GM12865 (cell line): ENCODE data around the gene RHEB.

ENCODE experiments used
- DNase-seq: peaks from one replicate; pipeline ENCODE4 v3.0.0; 2010; ENCODE audit warnings: low read depth
- H3K4me3 ChIP-seq: 2 replicates; pipeline ENCODE4 v1.5.1; 2011; ENCODE audit warnings: mild to moderate bottlenecking, low read depth, low read length, control low read depth
- CTCF ChIP-seq: IDR thresholded peaks from 2 replicates; pipeline ENCODE4 v1.5.1; 2011; ENCODE audit warnings: low read length, control low read depth, low read depth, inconsistent platforms; ENCODE audit not compliant: insufficient read depth; ENCODE audit errors: missing control alignments

RHEB gene

DNA sequence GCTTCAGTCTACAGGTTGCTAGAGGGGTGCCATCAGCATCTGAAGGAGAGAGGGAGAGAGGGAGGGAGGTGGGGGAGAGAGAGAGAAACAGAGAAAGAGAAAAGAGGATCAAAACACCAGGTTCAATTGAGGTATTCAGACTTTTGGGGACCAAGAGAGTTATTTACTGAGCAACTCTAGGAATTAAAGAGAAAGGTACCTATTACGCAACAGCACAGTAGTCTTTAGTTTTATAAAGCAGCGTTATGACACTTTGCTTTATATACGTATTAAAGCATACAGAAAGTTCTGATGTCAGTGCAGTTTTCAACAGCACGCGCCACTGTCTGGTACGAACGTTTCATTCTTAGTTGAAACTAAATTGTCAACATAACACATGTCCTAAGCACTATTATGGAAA is 41.8 kb downstream of the RHEB start:
- H3K4me3 ChIP-seq: no peak overlapping the region
- DNase-seq: no peak
- no peak for TF ChIP-seq CTCF

- DNase-seq: peak; percentile 87
- no peak for TF ChIP-seq CTCF
- H3K4me3 ChIP-seq: peak overlapping the region; percentile 40
Observed at GRCh38 chr7:151472644-151473380, 46.9 kb downstream of the RHEB start.

- DNase-seq: peak; percentile 36
- no peak overlapping the region for H3K4me3 ChIP-seq
- TF ChIP-seq CTCF: no peak
Observed at GRCh38 chr7:151470711-151471110, 49.0 kb downstream of the RHEB start.

- no peak for TF ChIP-seq CTCF
- H3K4me3 ChIP-seq: no peak overlapping the region
- DNase-seq: no peak
Observed at GRCh38 chr7:151469281-151469680, 50.4 kb downstream of the RHEB start.

DNA sequence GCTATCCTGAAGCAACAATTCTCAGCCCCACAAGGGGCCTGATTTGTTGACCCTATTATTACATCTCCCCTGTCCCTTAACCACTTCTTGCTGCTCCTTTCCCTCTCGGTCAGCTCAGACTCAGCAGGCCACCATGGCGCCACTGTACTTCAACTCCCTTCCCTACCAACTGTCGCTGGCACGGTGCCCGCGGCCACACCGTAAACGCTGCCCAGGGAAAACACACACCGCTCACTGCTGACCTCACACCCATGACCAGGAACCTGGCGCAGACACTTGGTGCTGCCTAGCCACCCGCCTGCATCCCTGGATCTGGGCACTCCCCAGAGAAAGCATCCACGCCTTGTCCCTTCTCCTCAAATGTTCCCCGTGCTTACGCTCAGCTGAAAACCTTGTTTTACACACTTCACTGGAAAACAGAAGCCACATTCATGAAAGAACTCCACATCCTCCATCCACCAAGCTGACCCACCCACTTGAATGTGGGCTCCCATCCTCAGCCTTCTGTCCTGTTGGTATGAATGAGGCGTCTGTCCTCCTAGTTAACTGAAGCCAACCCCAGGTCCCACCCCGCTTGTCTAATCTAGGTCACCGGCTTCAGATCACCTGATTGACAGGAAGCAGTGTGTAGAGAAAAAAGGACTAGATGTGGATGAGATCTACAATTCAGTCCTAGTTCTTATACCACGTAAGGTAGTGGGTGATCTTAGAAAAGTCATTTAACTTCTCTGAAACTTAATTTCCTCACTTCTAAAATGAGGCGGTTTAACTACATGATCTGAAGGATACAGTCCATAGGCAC is 51.3 kb downstream of the RHEB start:
- no peak for DNase-seq
- TF ChIP-seq CTCF: no peak
- no peak overlapping the region for H3K4me3 ChIP-seq

DNA sequence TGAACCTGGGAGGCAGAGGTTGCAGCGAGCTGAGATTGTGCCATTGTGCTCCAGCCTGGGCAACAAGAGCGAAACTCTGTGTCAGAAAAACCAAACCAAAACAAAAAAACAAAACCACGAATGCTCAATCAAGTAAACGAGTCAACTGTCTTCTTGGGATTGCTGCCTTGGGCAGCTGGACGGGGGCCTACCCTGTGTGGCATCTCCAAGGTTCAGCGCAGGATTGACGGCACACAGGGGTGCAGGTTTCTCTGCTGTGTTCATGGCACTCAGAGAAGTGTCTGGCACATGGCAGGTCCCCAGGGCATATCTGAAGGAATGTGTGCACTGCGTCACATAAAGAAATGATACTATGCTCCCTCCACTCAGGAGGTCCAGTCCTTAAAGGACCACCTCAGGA is 54.5 kb downstream of the RHEB start:
- H3K4me3 ChIP-seq: no peak overlapping the region
- TF ChIP-seq CTCF: no peak
- no peak for DNase-seq
